IMR-90 (cell line): ENCODE data around the gene ABHD6. TPM values are rescaled to one million over a fixed set of nuclear protein-coding genes. Genes with fewer than 3 reads are reported as not detected.

Source experiments
- ATAC-seq: fragments of 200-7000 bp; cut with Tn5 transposase; 2 replicates; pipeline ENCODE4 v1.9.1; 2020; ENCODE audit warnings: low read depth, mild to moderate bottlenecking, moderate library complexity
- BruUV-seq: library from RNA; stranded (reverse); fragments of 400-500 nt; replicated peaks from 2 replicates; lab custom pipeline; 2021; lab: Mats Ljungman, UMichigan
- CTCF ChIA-PET: fragments of 300-600 bp; formaldehyde crosslinking; extraction: SDS; loops from one replicate; lab custom pipeline; 2021; ENCODE audit warnings: antibody characterized with exemption; lab: Yijun Ruan, JAX
- POLR2A ChIA-PET: fragments of 300-600 bp; sonication (Branson Sonifier 250); formaldehyde crosslinking; loops from one replicate; lab custom pipeline; 2022; ENCODE audit warnings: antibody characterized with exemption; ENCODE audit not compliant: unreplicated experiment; lab: Charles Lee
- DNase-seq: peaks from one replicate; pipeline ENCODE4 v3.0.0; 2013
- H2AFZ ChIP-seq: replicated peaks from 2 replicates; pipeline ENCODE3; 2013; ENCODE audit warnings: low read length, mild to moderate bottlenecking; ENCODE audit not compliant: poor library complexity
- H2AK5ac ChIP-seq: 2 replicates; pipeline ENCODE4 v1.6.1; 2013; ENCODE audit warnings: low read depth, low read length, inconsistent platforms
- H2AK9ac ChIP-seq: replicated peaks from 2 replicates; pipeline ENCODE3; 2013; ENCODE audit warnings: mild to moderate bottlenecking, low read depth, low read length, moderate library complexity; ENCODE audit not compliant: poor library complexity
- H2BK120ac ChIP-seq: 2 replicates; pipeline ENCODE4 v1.6.1; 2013; ENCODE audit warnings: low read depth, low read length, inconsistent platforms
- H2BK15ac ChIP-seq: 3 replicates; pipeline ENCODE4 v1.6.1; 2013; ENCODE audit warnings: low read depth, low read length, inconsistent platforms
- H2BK20ac ChIP-seq: 2 replicates; pipeline ENCODE4 v1.6.1; 2013; ENCODE audit warnings: low read depth, mild to moderate bottlenecking, inconsistent platforms, low read length, moderate library complexity
- H2BK5ac ChIP-seq: 2 replicates; pipeline ENCODE4 v1.6.1; 2013; ENCODE audit warnings: mild to moderate bottlenecking, low read depth, low read length, inconsistent platforms; ENCODE audit not compliant: poor library complexity, severe bottlenecking
- H3K14ac ChIP-seq: replicated peaks from 2 replicates; pipeline ENCODE4 v1.6.1; 2013; ENCODE audit warnings: low read depth, low read length, inconsistent platforms
- H3K18ac ChIP-seq: 2 replicates; pipeline ENCODE4 v1.6.1; 2013; ENCODE audit warnings: low read depth, low read length, control low read depth
- H3K23ac ChIP-seq: 2 replicates; pipeline ENCODE4 v1.6.1; 2013; ENCODE audit warnings: low read depth, low read length, inconsistent platforms
- H3K27ac ChIP-seq: 2 replicates; pipeline ENCODE4 v1.5.1; 2013; ENCODE audit warnings: mild to moderate bottlenecking, control low read depth, low read length; ENCODE audit not compliant: insufficient read depth
- H3K27me3 ChIP-seq: 2 replicates; pipeline ENCODE4 v1.6.1; 2013; ENCODE audit warnings: low read length; ENCODE audit not compliant: control insufficient read depth, insufficient read depth
- H3K36me3 ChIP-seq: 2 replicates; pipeline ENCODE4 v1.6.1; 2013; ENCODE audit warnings: low read length, mixed read lengths; ENCODE audit not compliant: control insufficient read depth, insufficient read depth
- H3K4ac ChIP-seq: 2 replicates; pipeline ENCODE4 v1.6.1; 2013; ENCODE audit warnings: low read depth, low read length, inconsistent platforms
- H3K4me1 ChIP-seq: 2 replicates; pipeline ENCODE4 v1.6.1; 2013; ENCODE audit warnings: low read length, mixed read lengths; ENCODE audit not compliant: control insufficient read depth, insufficient read depth
- H3K4me2 ChIP-seq: 2 replicates; pipeline ENCODE4 v1.6.1; 2013; ENCODE audit warnings: low read depth, mild to moderate bottlenecking, control low read depth, low read length, moderate library complexity
- H3K4me3 ChIP-seq: 2 replicates; pipeline ENCODE4 v1.5.1; 2013; ENCODE audit warnings: low read depth, mild to moderate bottlenecking, control low read depth, low read length, moderate library complexity; ENCODE audit not compliant: insufficient read depth
- H3K56ac ChIP-seq: 2 replicates; pipeline ENCODE4 v1.6.1; 2013; ENCODE audit warnings: low read length, inconsistent platforms; ENCODE audit not compliant: insufficient read depth; ENCODE audit errors: extremely low read depth
- H3K79me1 ChIP-seq, 2 experiments: 2 replicates each; pipeline ENCODE4 v1.6.1; 2013; ENCODE audit warnings: low read length in 2 of 2, inconsistent platforms in 1 of 2, low read depth in 1 of 2
- H3K9ac ChIP-seq: 2 replicates; pipeline ENCODE4 v1.6.1; 2013; ENCODE audit warnings: low read depth, low read length, control low read depth
- H3K9me1 ChIP-seq: 2 replicates; pipeline ENCODE4 v1.6.1; 2013; ENCODE audit warnings: low read length, inconsistent platforms; ENCODE audit not compliant: insufficient read depth
- H3K9me3 ChIP-seq: 2 replicates; pipeline ENCODE4 v1.6.1; 2013; ENCODE audit warnings: low read length; ENCODE audit not compliant: control insufficient read depth, insufficient read depth
- H4K20me1 ChIP-seq: 2 replicates; pipeline ENCODE4 v1.6.1; 2013; ENCODE audit warnings: low read length, inconsistent platforms; ENCODE audit not compliant: insufficient read depth
- H4K5ac ChIP-seq: 2 replicates; pipeline ENCODE4 v1.6.1; 2013; ENCODE audit warnings: mild to moderate bottlenecking, low read depth, low read length, control low read depth
- H4K8ac ChIP-seq, 2 experiments: 2 replicates each; pipeline ENCODE4 v1.6.1; 2013; ENCODE audit warnings: low read depth in 2 of 2, low read length in 2 of 2, control low read depth in 1 of 2, inconsistent platforms in 1 of 2
- H4K91ac ChIP-seq: 2 replicates; pipeline ENCODE4 v1.6.1; 2013; ENCODE audit warnings: low read depth, low read length, inconsistent platforms; ENCODE audit not compliant: insufficient read depth
- BHLHE40 ChIP-seq: fragments of 150-350 bp; IDR thresholded peaks from 2 replicates; pipeline ENCODE4 v1.6.1; 2016; ENCODE audit warnings: mild to moderate bottlenecking, low read depth, low read length
- CEBPB ChIP-seq: IDR thresholded peaks from 2 replicates; pipeline ENCODE4 v1.6.1; 2012; ENCODE audit warnings: low read depth, low read length, improper control_type of control experiment
- CHD1 ChIP-seq: IDR thresholded peaks from 2 replicates; pipeline ENCODE4 v1.6.1; 2012; ENCODE audit warnings: low read depth, low read length, improper control_type of control experiment
- FOS ChIP-seq: fragments of 150-350 bp; IDR thresholded peaks from 2 replicates; pipeline ENCODE4 v1.6.1; 2016; ENCODE audit warnings: low read depth, low read length
- MAFK ChIP-seq: IDR thresholded peaks from 2 replicates; pipeline ENCODE4 v1.6.1; 2012; ENCODE audit warnings: low read depth, low read length, improper control_type of control experiment
- MAZ ChIP-seq: IDR thresholded peaks from 2 replicates; pipeline ENCODE4 v1.6.1; 2012; ENCODE audit warnings: low read depth, mild to moderate bottlenecking, low read length, improper control_type of control experiment, moderate library complexity, borderline replicate concordance
- MXI1 ChIP-seq: IDR thresholded peaks from 2 replicates; pipeline ENCODE4 v1.6.1; 2012; ENCODE audit warnings: low read depth, mild to moderate bottlenecking, low read length, moderate library complexity, borderline replicate concordance
- NFE2L2 ChIP-seq: fragments of 150-350 bp; IDR thresholded peaks from 2 replicates; pipeline ENCODE4 v1.6.1; 2016; ENCODE audit warnings: low read depth, mild to moderate bottlenecking, low read length
- POLR2A ChIP-seq: IDR thresholded peaks from 2 replicates; pipeline ENCODE4 v1.6.1; 2012; ENCODE audit warnings: mild to moderate bottlenecking, low read depth, low read length
- RAD21 ChIP-seq: IDR thresholded peaks from 2 replicates; pipeline ENCODE4 v1.6.1; 2012; ENCODE audit warnings: low read length, improper control_type of control experiment
- RCOR1 ChIP-seq: IDR thresholded peaks from 2 replicates; pipeline ENCODE4 v1.6.1; 2012; ENCODE audit warnings: mild to moderate bottlenecking, low read length, improper control_type of control experiment; ENCODE audit not compliant: insufficient replicate concordance
- RFX5 ChIP-seq: IDR thresholded peaks from 2 replicates; pipeline ENCODE4 v1.8.0; 2012; ENCODE audit warnings: low read depth, mild to moderate bottlenecking, low read length, moderate library complexity
- SMC3 ChIP-seq: fragments of 150-350 bp; IDR thresholded peaks from 2 replicates; pipeline ENCODE4 v1.6.1; 2016; ENCODE audit warnings: low read depth, mild to moderate bottlenecking, antibody characterized with exemption, low read length, moderate library complexity
- WGBS, 2 experiments: methylation state at CpG; one replicate each; pipeline versions ENCODE4 v1.1.5 to v1.1.7; 2013; ENCODE audit warnings: missing lambda C conversion rate in 2 of 2; ENCODE audit not compliant: insufficient read length in 1 of 2; ENCODE audit errors: extremely low coverage in 2 of 2; 5-methylcytosine and 5-hydroxymethylcytosine counted together
- dilution Hi-C: fragments of 300-500 bp; cut with HindIII; formaldehyde crosslinking; loops from one replicate; pipeline ENCODE4 v1.14.3; 2018; ENCODE audit warnings: low sequenced_read_pairs; ENCODE audit not compliant: unreplicated experiment
- in situ Hi-C: fragments of 300-500 bp; cut with MboI; formaldehyde crosslinking; loops from 3 replicates; pipeline ENCODE4 v1.14.3; 2019; ENCODE audit warnings: low sequenced_read_pairs, inconsistent platforms, mixed read lengths
- intact Hi-C: fragments of 100-400 bp; cut with micrococcal nuclease; formaldehyde crosslinking; loops from 2 replicates; pipeline ENCODE4 v1.10.0; 2022
- polyA plus RNA-seq, 3 experiments: library from polyadenylated mRNA; depleted of rRNA; stranded (reverse); fragments of >200 nt; gene quantifications; 2 replicates each; pipeline ENCODE4 v1.2.3, GENCODE V29; 2012; ENCODE audit warnings: low replicate concordance in 1 of 3
- total RNA-seq: library from RNA; depleted of rRNA; stranded (reverse); fragments of >200 nt; gene quantifications from 2 replicates; pipeline ENCODE4 v1.2.3, GENCODE V29; 2012
- TF ChIP-seq, protein P1 (sequence below): fragments of 150-350 bp; IDR thresholded peaks from 2 replicates; pipeline ENCODE4 v1.6.1; 2017; ENCODE audit warnings: mild to moderate bottlenecking, antibody characterized with exemption, low read length, low read depth
- TF ChIP-seq, protein P2 (sequence below): conservative IDR thresholded peaks from 2 replicates; pipeline ENCODE4 v1.5.1; 2012; ENCODE audit warnings: mild to moderate bottlenecking, low read depth, low read length, improper control_type of control experiment

ABHD6 gene
- total and polyA plus RNA-seq, 2 of the 4 experiments (the other 2 are of a cell fraction) = 5.0 to 5.6 TPM

DNA sequence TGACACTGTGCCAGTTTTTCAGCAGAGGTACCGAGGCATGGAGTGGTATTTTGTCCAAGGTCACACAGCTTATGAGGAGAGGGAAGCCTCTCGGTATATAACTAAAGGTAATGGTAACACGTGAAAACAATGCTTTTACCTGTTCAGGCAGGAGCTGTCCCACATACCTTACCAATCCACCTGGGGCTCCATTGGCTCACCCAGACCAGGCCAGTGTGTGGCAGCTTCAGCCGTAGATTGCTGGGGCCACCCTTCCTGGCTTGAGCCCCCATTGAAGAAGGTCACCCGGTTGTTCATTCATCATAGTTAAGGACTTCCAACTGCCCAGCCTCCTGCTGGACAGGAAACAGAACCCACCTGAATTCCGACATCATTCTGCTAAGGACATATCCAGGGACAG is 59.3 kb downstream of the ABHD6 start:
- H3K36me3 ChIP-seq = peaks cover 3% of the 10 kb centered on the region; the same call in 1 of the 2 replicates
- no peaks in the 10 kb centered on the region for H3K79me1 ChIP-seq
- 51% methylated on average over 3 of the region's 6 CpGs; no CpG with 5 or more reads in 1 of the 2 experiments for WGBS, 2 experiments
- no peaks in the 10 kb centered on the region; the same call in 1 of the 2 replicates for H3K9me1 ChIP-seq
- H2BK5ac ChIP-seq = no peak overlapping the region
- no peak overlapping the region for H3K56ac ChIP-seq
- ATAC-seq (no peak), DNase-seq (no peak)
- H2BK120ac ChIP-seq = no peak overlapping the region
- no peak overlapping the region for H4K8ac ChIP-seq
- no peak for TF ChIP-seq MAFK
- no peak for TF ChIP-seq MXI1
- TF ChIP-seq, protein P1, sequence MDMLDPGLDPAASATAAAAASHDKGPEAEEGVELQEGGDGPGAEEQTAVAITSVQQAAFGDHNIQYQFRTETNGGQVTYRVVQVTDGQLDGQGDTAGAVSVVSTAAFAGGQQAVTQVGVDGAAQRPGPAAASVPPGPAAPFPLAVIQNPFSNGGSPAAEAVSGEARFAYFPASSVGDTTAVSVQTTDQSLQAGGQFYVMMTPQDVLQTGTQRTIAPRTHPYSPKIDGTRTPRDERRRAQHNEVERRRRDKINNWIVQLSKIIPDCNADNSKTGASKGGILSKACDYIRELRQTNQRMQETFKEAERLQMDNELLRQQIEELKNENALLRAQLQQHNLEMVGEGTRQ = no peak
- no peak for TF ChIP-seq CHD1
- no peak for TF ChIP-seq RCOR1
- TF ChIP-seq RFX5 = no peak
- no peak for TF ChIP-seq CEBPB
- TF ChIP-seq, protein P2, sequence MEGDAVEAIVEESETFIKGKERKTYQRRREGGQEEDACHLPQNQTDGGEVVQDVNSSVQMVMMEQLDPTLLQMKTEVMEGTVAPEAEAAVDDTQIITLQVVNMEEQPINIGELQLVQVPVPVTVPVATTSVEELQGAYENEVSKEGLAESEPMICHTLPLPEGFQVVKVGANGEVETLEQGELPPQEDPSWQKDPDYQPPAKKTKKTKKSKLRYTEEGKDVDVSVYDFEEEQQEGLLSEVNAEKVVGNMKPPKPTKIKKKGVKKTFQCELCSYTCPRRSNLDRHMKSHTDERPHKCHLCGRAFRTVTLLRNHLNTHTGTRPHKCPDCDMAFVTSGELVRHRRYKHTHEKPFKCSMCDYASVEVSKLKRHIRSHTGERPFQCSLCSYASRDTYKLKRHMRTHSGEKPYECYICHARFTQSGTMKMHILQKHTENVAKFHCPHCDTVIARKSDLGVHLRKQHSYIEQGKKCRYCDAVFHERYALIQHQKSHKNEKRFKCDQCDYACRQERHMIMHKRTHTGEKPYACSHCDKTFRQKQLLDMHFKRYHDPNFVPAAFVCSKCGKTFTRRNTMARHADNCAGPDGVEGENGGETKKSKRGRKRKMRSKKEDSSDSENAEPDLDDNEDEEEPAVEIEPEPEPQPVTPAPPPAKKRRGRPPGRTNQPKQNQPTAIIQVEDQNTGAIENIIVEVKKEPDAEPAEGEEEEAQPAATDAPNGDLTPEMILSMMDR = no peak
- TF ChIP-seq FOS = no peak
- TF ChIP-seq SMC3 = no peak
- TF ChIP-seq NFE2L2 = no peak
- TF ChIP-seq BHLHE40 = no peak
- TF ChIP-seq MAZ = no peak
- TF ChIP-seq RAD21 = no peak
- TF ChIP-seq POLR2A = no peak
- no peak overlapping the region for H4K91ac ChIP-seq
- no peak overlapping the region for H3K14ac ChIP-seq
- peaks cover 4% of the 10 kb centered on the region for H3K9me3 ChIP-seq
- no peak overlapping the region for H3K23ac ChIP-seq
- no peaks in the 10 kb centered on the region for H4K20me1 ChIP-seq
- no peak overlapping the region for H2AFZ ChIP-seq
- intact Hi-C loops (loop anchor here (5.0 kb wide), 1 partner anchor 430 kb away; no protein-coding TSS in a partner anchor), dilution Hi-C loops (no loop called here), in situ Hi-C loops (no loop called here)
- H3K4me1 ChIP-seq = no peaks in the 10 kb centered on the region
- no TSS peak for BruUV-seq
- CTCF ChIA-PET = interaction anchor here (0.5 to 1.3 kb wide), 2 partner anchors 108 to 268 kb away, joined by 3 to 4 read pairs; no protein-coding TSS in a partner anchor
- H2BK15ac ChIP-seq = no peak overlapping the region
- POLR2A ChIA-PET = no interaction called here
- H3K4me2 ChIP-seq = no peak overlapping the region
- no peak overlapping the region for H3K4me3 ChIP-seq
- no peak overlapping the region for H2AK5ac ChIP-seq
- H3K9ac ChIP-seq = no peak overlapping the region
- no peak overlapping the region for H4K5ac ChIP-seq
- no peak overlapping the region for H2AK9ac ChIP-seq
- peaks cover 15% of the 10 kb centered on the region for H3K27me3 ChIP-seq
- H3K18ac ChIP-seq = no peak overlapping the region
- no peak overlapping the region for H2BK20ac ChIP-seq
- H3K27ac ChIP-seq = no peak overlapping the region
- H3K4ac ChIP-seq = no peak overlapping the region
